BJ (cell line): ENCODE data around the gene EHD3. TPM values are rescaled to one million over a fixed set of nuclear protein-coding genes. Genes with fewer than 3 reads are reported as not detected.

Source experiments
- CTCF ChIA-PET: fragments of 350-600 bp; formaldehyde crosslinking; extraction: SDS; loops from one replicate; lab custom pipeline; 2021; ENCODE audit warnings: antibody characterized with exemption, inconsistent platforms; lab: Yijun Ruan, JAX
- POLR2A ChIA-PET: fragments of 300-600 bp; sonication (Branson Sonifier 250); formaldehyde crosslinking; extraction: SDS; loops from one replicate; lab custom pipeline; 2021; ENCODE audit warnings: antibody characterized with exemption; lab: Charles Lee
- DNase-seq: peaks from one replicate; pipeline ENCODE4 v3.0.0-alpha.2; 2011; ENCODE audit warnings: low read depth
- H3K27me3 ChIP-seq: 2 replicates; pipeline ENCODE4 v1.6.0; 2011; ENCODE audit warnings: low read length; ENCODE audit not compliant: control insufficient read depth, insufficient read depth
- H3K36me3 ChIP-seq: 2 replicates; pipeline ENCODE4 v1.5.1; 2011; ENCODE audit warnings: low read length; ENCODE audit not compliant: control insufficient read depth, insufficient read depth
- H3K4me3 ChIP-seq: 2 replicates; pipeline ENCODE4 v1.5.1; 2011; ENCODE audit warnings: low read depth, mild to moderate bottlenecking, control low read depth, low read length
- polyA plus RNA-seq: library from polyadenylated mRNA; depleted of rRNA; stranded (reverse); fragments of >200 nt; gene quantifications from 2 replicates; pipeline ENCODE4 v1.2.3, GENCODE V29; 2011
- TF ChIP-seq, protein P1 (sequence below): IDR thresholded peaks from 2 replicates; pipeline ENCODE4 v1.5.1; 2011; ENCODE audit warnings: low read depth, mild to moderate bottlenecking, control low read depth, inconsistent platforms, low read length, moderate library complexity; ENCODE audit not compliant: insufficient read depth

Gene EHD3
- polyA plus RNA-seq, 1 experiment, result 69.4 TPM

DNA sequence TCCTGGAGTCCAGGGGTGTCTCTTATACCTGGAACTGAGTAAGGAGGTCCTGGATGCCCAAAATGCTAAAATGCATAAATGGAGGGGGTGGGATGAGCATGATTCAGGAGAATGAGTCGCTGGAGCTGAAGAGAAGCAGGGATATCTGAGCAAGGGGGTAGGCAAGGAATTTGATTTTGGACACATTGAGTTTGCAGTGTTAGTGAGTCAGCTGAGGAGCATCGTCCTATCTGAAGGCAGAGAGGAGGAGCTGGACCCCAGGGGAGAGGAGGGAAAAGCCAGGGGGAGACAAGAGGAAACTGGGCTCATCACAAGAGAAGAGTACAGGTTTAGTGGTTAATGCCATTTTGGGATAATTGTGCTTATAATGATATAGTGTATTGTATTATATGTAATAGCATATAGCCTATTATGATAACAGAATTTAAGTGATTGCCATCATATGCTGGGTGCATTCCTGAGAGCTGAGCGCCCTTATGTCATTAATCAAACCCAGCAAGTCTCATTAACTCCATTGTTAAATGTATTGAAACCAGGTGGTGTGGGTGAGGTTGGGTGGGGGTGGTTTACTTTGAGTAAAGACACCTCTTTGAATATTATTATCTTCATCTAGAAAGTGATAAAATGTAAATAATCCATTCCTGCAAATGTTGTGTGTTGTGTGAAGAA, 12.4 kb downstream of the EHD3 start:
- Histone ChIP-seq H3K36me3 (peaks cover 23% of the 10 kb centered on the region), H3K27me3 (no peaks in the 10 kb centered on the region), H3K4me3 (no peak overlapping the region)
- no peak for DNase-seq
- TF ChIP-seq, protein P1, sequence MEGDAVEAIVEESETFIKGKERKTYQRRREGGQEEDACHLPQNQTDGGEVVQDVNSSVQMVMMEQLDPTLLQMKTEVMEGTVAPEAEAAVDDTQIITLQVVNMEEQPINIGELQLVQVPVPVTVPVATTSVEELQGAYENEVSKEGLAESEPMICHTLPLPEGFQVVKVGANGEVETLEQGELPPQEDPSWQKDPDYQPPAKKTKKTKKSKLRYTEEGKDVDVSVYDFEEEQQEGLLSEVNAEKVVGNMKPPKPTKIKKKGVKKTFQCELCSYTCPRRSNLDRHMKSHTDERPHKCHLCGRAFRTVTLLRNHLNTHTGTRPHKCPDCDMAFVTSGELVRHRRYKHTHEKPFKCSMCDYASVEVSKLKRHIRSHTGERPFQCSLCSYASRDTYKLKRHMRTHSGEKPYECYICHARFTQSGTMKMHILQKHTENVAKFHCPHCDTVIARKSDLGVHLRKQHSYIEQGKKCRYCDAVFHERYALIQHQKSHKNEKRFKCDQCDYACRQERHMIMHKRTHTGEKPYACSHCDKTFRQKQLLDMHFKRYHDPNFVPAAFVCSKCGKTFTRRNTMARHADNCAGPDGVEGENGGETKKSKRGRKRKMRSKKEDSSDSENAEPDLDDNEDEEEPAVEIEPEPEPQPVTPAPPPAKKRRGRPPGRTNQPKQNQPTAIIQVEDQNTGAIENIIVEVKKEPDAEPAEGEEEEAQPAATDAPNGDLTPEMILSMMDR, result no peak
- ChIA-PET CTCF (interaction anchor here (1.0 to 1.1 kb wide), 2 partner anchors 20 to 87 kb away, joined by 3 to 6 read pairs; no protein-coding TSS in a partner anchor), POLR2A (interaction anchor here (0.6 to 1.1 kb wide), 2 partner anchors 9 to 26 kb away, joined by 6 to 8 read pairs; no protein-coding TSS in a partner anchor)

DNA sequence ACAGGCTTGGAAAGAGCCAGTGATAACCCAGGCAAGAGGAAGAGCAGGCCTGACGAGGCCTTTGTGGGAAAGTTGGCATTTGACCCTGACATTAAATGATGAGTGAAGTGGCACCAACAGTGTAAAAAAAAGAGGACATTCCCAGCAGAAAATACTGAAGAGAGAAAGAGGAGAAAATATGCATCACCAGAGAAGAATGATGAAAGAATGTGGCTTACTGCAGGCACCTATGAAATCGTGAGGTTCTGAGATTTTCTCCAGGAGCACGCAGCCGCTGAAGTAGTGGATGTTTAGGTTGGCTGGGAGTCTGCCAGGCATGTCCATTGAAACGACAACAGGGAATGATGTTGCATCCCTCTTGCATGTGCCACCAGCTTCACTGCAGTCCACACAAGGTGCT, 13.8 kb downstream of the EHD3 start:
- Histone ChIP-seq H3K4me3 (no peak overlapping the region), H3K36me3 (peaks cover 29% of the 10 kb centered on the region), H3K27me3 (no peaks in the 10 kb centered on the region)
- ChIA-PET CTCF (no interaction called here), POLR2A (no interaction called here)
- TF ChIP-seq, protein P1, result no peak
- no peak for DNase-seq

DNA sequence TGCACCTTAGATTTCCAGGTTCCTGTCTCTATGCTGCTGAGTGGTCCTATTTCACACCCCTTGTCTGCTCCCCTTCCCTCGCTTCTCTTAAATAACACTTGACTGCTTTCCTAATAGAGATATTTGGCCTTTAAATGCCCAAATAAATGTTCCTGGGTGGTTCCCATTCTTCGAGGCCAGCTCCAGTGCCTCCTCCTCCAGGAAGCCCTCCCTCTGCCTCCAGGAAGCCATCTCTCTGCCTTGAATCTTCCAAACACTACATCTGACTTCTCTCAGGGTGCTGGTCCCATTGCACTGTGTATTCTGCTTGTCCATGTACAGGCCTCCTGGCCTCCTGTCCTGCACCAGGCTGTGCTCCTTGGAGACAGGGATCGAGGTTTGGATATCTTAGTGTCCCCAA, 14.2 kb downstream of the EHD3 start:
- CTCF ChIA-PET, result no interaction called here

DNA sequence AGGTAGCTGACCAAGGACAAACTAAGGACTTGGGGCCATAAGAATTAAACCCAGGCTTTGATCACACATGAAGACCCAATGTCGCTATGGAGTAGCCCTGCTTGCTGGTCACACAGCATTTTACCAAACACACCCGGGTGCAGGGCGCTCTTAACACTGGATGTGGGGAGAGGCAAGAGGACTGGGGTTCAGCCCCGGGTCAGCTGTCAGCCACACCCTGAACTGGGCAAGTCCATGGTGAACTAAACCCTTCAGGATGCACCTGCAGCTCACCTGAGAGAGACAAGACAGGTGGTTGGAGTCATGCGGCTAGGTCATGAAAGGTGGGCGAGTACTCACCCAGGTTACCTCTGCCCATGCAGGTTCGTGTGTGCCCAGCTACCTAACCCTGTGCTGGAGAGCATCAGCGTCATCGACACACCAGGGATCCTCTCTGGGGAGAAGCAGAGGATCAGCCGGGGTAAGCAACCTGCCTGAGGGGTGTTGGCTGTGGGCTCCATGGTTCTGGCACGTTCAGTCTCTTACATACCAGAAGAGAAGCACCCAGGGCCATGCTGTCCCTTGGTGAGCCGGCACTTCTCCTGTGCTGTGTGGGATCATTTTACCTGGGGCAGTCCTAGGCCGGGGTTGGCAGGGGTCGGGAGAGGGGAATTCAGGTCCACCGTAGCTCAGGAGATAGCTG, 15.2 kb downstream of the EHD3 start:
- ChIA-PET POLR2A (no interaction called here), CTCF (no interaction called here)
- no peaks in the 10 kb centered on the region for H3K27me3 ChIP-seq
- TF ChIP-seq, protein P1, result no peak
- DNase-seq, result no peak
- peaks cover 29% of the 10 kb centered on the region for H3K36me3 ChIP-seq
- no peak overlapping the region for H3K4me3 ChIP-seq

More for the DNA sequence above, 14.2 kb downstream of the EHD3 start:
- TF ChIP-seq, protein P1, result no peak
- Histone ChIP-seq H3K36me3 (peaks cover 29% of the 10 kb centered on the region), H3K4me3 (no peak overlapping the region), H3K27me3 (no peaks in the 10 kb centered on the region)
- POLR2A ChIA-PET, result no interaction called here
- no peak for DNase-seq

DNA sequence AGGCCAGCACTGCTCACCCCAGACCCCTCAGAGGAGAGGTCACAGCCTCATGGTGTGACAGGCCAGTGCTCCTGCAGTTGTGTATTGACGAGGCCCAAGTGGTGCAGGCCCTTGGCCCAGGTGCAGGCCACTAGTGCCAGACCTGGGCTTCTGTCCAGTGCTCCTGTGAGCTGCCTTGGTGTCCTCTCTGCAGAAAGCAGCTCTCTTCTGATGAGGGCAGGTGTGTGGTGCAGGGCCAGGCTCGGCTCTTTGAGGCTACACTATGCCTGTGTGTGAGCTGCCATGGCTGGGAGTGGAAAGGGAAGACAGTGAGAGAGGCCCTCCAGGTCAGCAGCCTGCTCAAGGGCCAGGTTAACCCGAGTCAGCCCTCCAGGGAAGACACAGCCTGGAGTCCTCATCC, 17.1 kb downstream of the EHD3 start:
- TF ChIP-seq, protein P1, result no peak
- Histone ChIP-seq H3K4me3 (no peak overlapping the region), H3K27me3 (no peaks in the 10 kb centered on the region), H3K36me3 (peaks cover 32% of the 10 kb centered on the region)
- no peak for DNase-seq
- POLR2A ChIA-PET, result no interaction called here
- CTCF ChIA-PET, result interaction anchor here (0.6 kb wide), 1 partner anchor 218 kb away, joined by 3 read pairs; no protein-coding TSS in a partner anchor
